Panc1 (cell line): ENCODE data around the gene STXBP3. TPM values are rescaled to one million over a fixed set of nuclear protein-coding genes. Genes with fewer than 3 reads are reported as not detected.

Source experiments
- ATAC-seq: fragments of 200-7000 bp; cut with Tn5 transposase; 2 replicates; pipeline ENCODE4 v1.9.1; 2020; ENCODE audit warnings: mild to moderate bottlenecking, moderate library complexity
- BruUV-seq: library from RNA; stranded (reverse); fragments of 400-500 nt; replicated peaks from 2 replicates; lab custom pipeline; 2021; lab: Mats Ljungman, UMichigan
- CTCF ChIA-PET: fragments of 300-600 bp; sonication (Branson Sonifier 250); formaldehyde crosslinking; loops from one replicate; lab custom pipeline; 2022; ENCODE audit warnings: antibody characterized with exemption; lab: Charles Lee
- POLR2A ChIA-PET: fragments of 300-600 bp; sonication (Branson Sonifier 250); formaldehyde crosslinking; loops from one replicate; lab custom pipeline; 2022; ENCODE audit warnings: antibody characterized with exemption; lab: Charles Lee
- DNase-seq: peaks from one replicate; pipeline ENCODE4 v3.0.0-alpha.2; 2010; ENCODE audit warnings: low read depth, low spot score
- H3K27ac ChIP-seq: 2 replicates; pipeline ENCODE4 v1.5.1; 2011; ENCODE audit warnings: mild to moderate bottlenecking, low read length, inconsistent platforms
- H3K27me3 ChIP-seq: fragments of 200-500 bp; sonication (Bioruptor generic); 2 replicates; pipeline ENCODE4 v1.6.0; 2014; ENCODE audit warnings: low read length, inconsistent platforms; ENCODE audit not compliant: control insufficient read depth, insufficient read depth
- H3K36me3 ChIP-seq: fragments of 200-500 bp; sonication (Bioruptor generic); 2 replicates; pipeline ENCODE4 v1.5.1; 2014; ENCODE audit warnings: inconsistent platforms, mild to moderate bottlenecking, low read length, moderate library complexity; ENCODE audit not compliant: control insufficient read depth, insufficient read depth
- H3K4me1 ChIP-seq: 2 replicates; pipeline ENCODE4 v1.5.1; 2011; ENCODE audit warnings: inconsistent platforms, mild to moderate bottlenecking, low read length, moderate library complexity; ENCODE audit not compliant: control insufficient read depth, insufficient read depth
- H3K4me3 ChIP-seq, 2 experiments: 2 replicates each; pipeline ENCODE4 v1.5.1; 2011 to 2012; ENCODE audit warnings: low read depth in 2 of 2, low read length in 2 of 2, mild to moderate bottlenecking in 2 of 2, inconsistent platforms in 1 of 2, moderate library complexity in 1 of 2
- H3K9me3 ChIP-seq: fragments of 200-500 bp; sonication (Bioruptor generic); 2 replicates; pipeline ENCODE4 v1.5.1; 2014; ENCODE audit warnings: low read depth, mild to moderate bottlenecking, inconsistent platforms, low read length, moderate library complexity; ENCODE audit not compliant: control insufficient read depth, insufficient read depth
- CTCF ChIP-seq: fragments of 450-650 bp; IDR thresholded peaks from 2 replicates; pipeline ENCODE4 v1.5.1; 2017; ENCODE audit warnings: mild to moderate bottlenecking
- POLR2AphosphoS5 ChIP-seq: IDR thresholded peaks from 2 replicates; pipeline ENCODE4 v1.6.1; 2012; ENCODE audit warnings: mild to moderate bottlenecking, low read depth, low read length, moderate library complexity
- SIN3A ChIP-seq: IDR thresholded peaks from 2 replicates; pipeline ENCODE4 v1.6.1; 2012; ENCODE audit warnings: low read depth, mild to moderate bottlenecking, low read length, moderate library complexity, borderline replicate concordance; ENCODE audit not compliant: insufficient read depth
- TCF7L2 ChIP-seq: IDR thresholded peaks from 2 replicates; pipeline ENCODE4 v1.6.1; 2011; ENCODE audit warnings: mild to moderate bottlenecking, low read depth, low read length, inconsistent platforms
- in situ Hi-C: cut with HindIII; loops from 2 replicates; pipeline ENCODE4 v1.10.0; 2016; ENCODE audit warnings: low sequenced_read_pairs, low pct_unique_long_range_greater_than_20kb
- intact Hi-C: fragments of 100-400 bp; cut with micrococcal nuclease; formaldehyde crosslinking; loops from one replicate; pipeline ENCODE4 v1.10.0; 2022; ENCODE audit not compliant: unreplicated experiment
- total RNA-seq: library from RNA; stranded (reverse); gene quantifications from one replicate; pipeline ENCODE4 v1.2.1, GENCODE V29; 2021; ENCODE audit not compliant: unreplicated experiment
- TF ChIP-seq, protein P1 (sequence below), 2 experiments: IDR thresholded peaks; 2 replicates each; pipeline ENCODE4 v1.6.1; 2011 to 2012; ENCODE audit warnings: low read depth in 2 of 2, control low read depth in 1 of 2, low read length in 1 of 2, mild to moderate bottlenecking in 1 of 2, moderate library complexity in 1 of 2; ENCODE audit not compliant: insufficient read depth in 1 of 2

STXBP3 gene
- total RNA-seq, 1 experiment from 2014 or later = 27.7 TPM

- Histone ChIP-seq H3K4me1 (no peaks in the 10 kb centered on the region), H3K9me3 (no peaks in the 10 kb centered on the region), H3K4me3 (no peak overlapping the region), H3K36me3 (peaks cover 5% of the 10 kb centered on the region; the same call in 1 of the 2 replicates), H3K27ac (no peak overlapping the region), H3K27me3 (no peaks in the 10 kb centered on the region)
- BruUV-seq = no TSS peak
- intact Hi-C loops = no loop called here
- POLR2A ChIA-PET = no interaction called here
- DNase-seq = no peak
- in situ Hi-C loops = no loop called here
- no peak for TF ChIP-seq TCF7L2
- no peak for TF ChIP-seq POLR2AphosphoS5
- TF ChIP-seq CTCF = no peak
- TF ChIP-seq, protein P1, sequence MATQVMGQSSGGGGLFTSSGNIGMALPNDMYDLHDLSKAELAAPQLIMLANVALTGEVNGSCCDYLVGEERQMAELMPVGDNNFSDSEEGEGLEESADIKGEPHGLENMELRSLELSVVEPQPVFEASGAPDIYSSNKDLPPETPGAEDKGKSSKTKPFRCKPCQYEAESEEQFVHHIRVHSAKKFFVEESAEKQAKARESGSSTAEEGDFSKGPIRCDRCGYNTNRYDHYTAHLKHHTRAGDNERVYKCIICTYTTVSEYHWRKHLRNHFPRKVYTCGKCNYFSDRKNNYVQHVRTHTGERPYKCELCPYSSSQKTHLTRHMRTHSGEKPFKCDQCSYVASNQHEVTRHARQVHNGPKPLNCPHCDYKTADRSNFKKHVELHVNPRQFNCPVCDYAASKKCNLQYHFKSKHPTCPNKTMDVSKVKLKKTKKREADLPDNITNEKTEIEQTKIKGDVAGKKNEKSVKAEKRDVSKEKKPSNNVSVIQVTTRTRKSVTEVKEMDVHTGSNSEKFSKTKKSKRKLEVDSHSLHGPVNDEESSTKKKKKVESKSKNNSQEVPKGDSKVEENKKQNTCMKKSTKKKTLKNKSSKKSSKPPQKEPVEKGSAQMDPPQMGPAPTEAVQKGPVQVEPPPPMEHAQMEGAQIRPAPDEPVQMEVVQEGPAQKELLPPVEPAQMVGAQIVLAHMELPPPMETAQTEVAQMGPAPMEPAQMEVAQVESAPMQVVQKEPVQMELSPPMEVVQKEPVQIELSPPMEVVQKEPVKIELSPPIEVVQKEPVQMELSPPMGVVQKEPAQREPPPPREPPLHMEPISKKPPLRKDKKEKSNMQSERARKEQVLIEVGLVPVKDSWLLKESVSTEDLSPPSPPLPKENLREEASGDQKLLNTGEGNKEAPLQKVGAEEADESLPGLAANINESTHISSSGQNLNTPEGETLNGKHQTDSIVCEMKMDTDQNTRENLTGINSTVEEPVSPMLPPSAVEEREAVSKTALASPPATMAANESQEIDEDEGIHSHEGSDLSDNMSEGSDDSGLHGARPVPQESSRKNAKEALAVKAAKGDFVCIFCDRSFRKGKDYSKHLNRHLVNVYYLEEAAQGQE (IDR thresholded peaks at IDR 0.05; ENCODE audit: insufficient read depth in 1 of 2, low read depth in 2 of 2, low read length in 1 of 2) = no peak
- TF ChIP-seq SIN3A = no peak
- ATAC-seq = no peak
- CTCF ChIA-PET = no interaction called here
Observed at GRCh38 chr1:108808438-108808837, 62.0 kb downstream of the STXBP3 start.

- Histone ChIP-seq H3K27ac (no peak overlapping the region), H3K36me3 (peaks cover 5% of the 10 kb centered on the region; the same call in 1 of the 2 replicates), H3K27me3 (no peaks in the 10 kb centered on the region), H3K4me3 (no peak overlapping the region), H3K9me3 (no peaks in the 10 kb centered on the region), H3K4me1 (no peaks in the 10 kb centered on the region)
- no peak for DNase-seq
- in situ Hi-C loops = no loop called here
- no TSS peak for BruUV-seq
- TF ChIP-seq TCF7L2 (no peak), SIN3A (no peak), POLR2AphosphoS5 (no peak), CTCF (no peak)
- TF ChIP-seq, protein P1 (IDR thresholded peaks at IDR 0.05; ENCODE audit: insufficient read depth in 1 of 2, low read depth in 2 of 2, low read length in 1 of 2) = no peak
- ChIA-PET POLR2A (no interaction called here), CTCF (no interaction called here)
- no peak for ATAC-seq
- intact Hi-C loops = no loop called here
Observed at GRCh38 chr1:108811611-108812010, 65.1 kb downstream of the STXBP3 start.
